HepG2 (cell line): ENCODE results near the gene SYNC. TPM values are rescaled to one million over a fixed set of nuclear protein-coding genes. Genes with fewer than 3 reads are reported as not detected.
A peak's percentile ranks its signal among the peaks of the same experiment; 100 is the strongest.

ENCODE experiments used
- CEBPG ChIP-seq: IDR thresholded peaks from 2 replicates; pipeline ENCODE4 v1.6.1; 2016
- EEA1 ChIP-seq: sonication (generic); formaldehyde crosslinking; IDR thresholded peaks from 2 replicates; pipeline ENCODE4 v1.5.1; 2020; ENCODE audit warnings: mild to moderate bottlenecking, missing genetic modification reagents, borderline replicate concordance
- HMG20B ChIP-seq: conservative IDR thresholded peaks from 2 replicates; pipeline ENCODE4 v1.6.1; 2016; ENCODE audit warnings: missing genetic modification reagents, missing compliant biosample characterization
- HNF4A ChIP-seq: sonication (generic); formaldehyde crosslinking; IDR thresholded peaks from 2 replicates; pipeline ENCODE4 v1.4.0; 2020; ENCODE audit warnings: missing genetic modification reagents
- JUND ChIP-seq: sonication (generic); formaldehyde crosslinking; IDR thresholded peaks from 2 replicates; pipeline ENCODE4 v1.8.0; 2022; ENCODE audit warnings: mild to moderate bottlenecking, missing genetic modification reagents
- TARDBP ChIP-seq: sonication (generic); formaldehyde crosslinking; IDR thresholded peaks from 2 replicates; pipeline ENCODE4 v1.8.0; 2022; ENCODE audit warnings: mild to moderate bottlenecking, missing genetic modification reagents
- YEATS2 ChIP-seq: sonication (generic); formaldehyde crosslinking; IDR thresholded peaks from 2 replicates; pipeline ENCODE4 v1.4.0; 2020; ENCODE audit warnings: missing genetic modification reagents, borderline replicate concordance
- ZNF264 ChIP-seq: sonication (generic); formaldehyde crosslinking; IDR thresholded peaks from 2 replicates; pipeline ENCODE4 v1.4.0; 2020; ENCODE audit warnings: missing genetic modification reagents
- ZNF292 ChIP-seq: sonication (generic); formaldehyde crosslinking; IDR thresholded peaks from 2 replicates; pipeline ENCODE4 v1.8.1; 2022; ENCODE audit warnings: mild to moderate bottlenecking, low read depth, missing genetic modification reagents, borderline replicate concordance
- ZNF367 ChIP-seq: sonication (generic); formaldehyde crosslinking; IDR thresholded peaks from 2 replicates; pipeline ENCODE4 v1.4.0; 2020; ENCODE audit warnings: missing genetic modification reagents, borderline replicate concordance
- polyA plus RNA-seq, 8 experiments: library from polyadenylated mRNA; depleted of rRNA in 3 of 8; stranded (reverse) in 7 of 8; unstranded in 1 of 8; fragments of >200 nt; fragmentation: Illumina TruSeq in 4 of 8; extraction: Trizol in 4 of 8; gene quantifications; 2 replicates each; pipeline versions ENCODE4 v1.2.1 to v1.2.3, GENCODE V29; 2011 to 2016; ENCODE audit warnings: low read depth in 4 of 8, missing spikeins in 1 of 8, mixed read lengths in 1 of 8; ENCODE audit not compliant: insufficient read depth in 1 of 8
- total RNA-seq, 5 experiments: library from RNA; depleted of rRNA; stranded (reverse); fragments of >200 nt; fragmentation: Illumina TruSeq; extraction: Trizol; gene quantifications; 2 replicates each; pipeline ENCODE4 v1.2.3, GENCODE V29; 2016; ENCODE audit warnings: low read depth in 1 of 5
- TF ChIP-seq, protein P1 (sequence below): sonication (generic); formaldehyde crosslinking; IDR thresholded peaks from 2 replicates; pipeline ENCODE4 v1.4.0; 2020; ENCODE audit warnings: missing genetic modification reagents
- TF ChIP-seq, protein P2 (sequence below): IDR thresholded peaks from 2 replicates; pipeline ENCODE4 v1.6.1; 2018; ENCODE audit warnings: missing genetic modification reagents
- TF ChIP-seq, protein P3 (sequence below): sonication (generic); formaldehyde crosslinking; conservative IDR thresholded peaks from 2 replicates; pipeline ENCODE4 v1.8.1; 2023; ENCODE audit warnings: missing genetic modification reagents
- TF ChIP-seq, protein P4 (sequence below): sonication (generic); formaldehyde crosslinking; IDR thresholded peaks from 2 replicates; pipeline ENCODE4 v1.4.0; 2020; ENCODE audit warnings: missing genetic modification reagents
- TF ChIP-seq, protein P5 (sequence below): fragments of 450-650 bp; IDR thresholded peaks from 2 replicates; pipeline ENCODE4 v1.6.1; 2017; ENCODE audit warnings: mild to moderate bottlenecking
- TF ChIP-seq, protein P6 (sequence below): sonication (generic); formaldehyde crosslinking; IDR thresholded peaks from 2 replicates; pipeline ENCODE4 v1.4.0; 2020; ENCODE audit warnings: low read depth, missing genetic modification reagents

The SYNC gene
- total and polyA plus RNA-seq, 2 of the 13 experiments (the other 11 are each of a cell fraction or from before 2014, with no cell fraction given): 2.4 to 5.4 TPM

DNA sequence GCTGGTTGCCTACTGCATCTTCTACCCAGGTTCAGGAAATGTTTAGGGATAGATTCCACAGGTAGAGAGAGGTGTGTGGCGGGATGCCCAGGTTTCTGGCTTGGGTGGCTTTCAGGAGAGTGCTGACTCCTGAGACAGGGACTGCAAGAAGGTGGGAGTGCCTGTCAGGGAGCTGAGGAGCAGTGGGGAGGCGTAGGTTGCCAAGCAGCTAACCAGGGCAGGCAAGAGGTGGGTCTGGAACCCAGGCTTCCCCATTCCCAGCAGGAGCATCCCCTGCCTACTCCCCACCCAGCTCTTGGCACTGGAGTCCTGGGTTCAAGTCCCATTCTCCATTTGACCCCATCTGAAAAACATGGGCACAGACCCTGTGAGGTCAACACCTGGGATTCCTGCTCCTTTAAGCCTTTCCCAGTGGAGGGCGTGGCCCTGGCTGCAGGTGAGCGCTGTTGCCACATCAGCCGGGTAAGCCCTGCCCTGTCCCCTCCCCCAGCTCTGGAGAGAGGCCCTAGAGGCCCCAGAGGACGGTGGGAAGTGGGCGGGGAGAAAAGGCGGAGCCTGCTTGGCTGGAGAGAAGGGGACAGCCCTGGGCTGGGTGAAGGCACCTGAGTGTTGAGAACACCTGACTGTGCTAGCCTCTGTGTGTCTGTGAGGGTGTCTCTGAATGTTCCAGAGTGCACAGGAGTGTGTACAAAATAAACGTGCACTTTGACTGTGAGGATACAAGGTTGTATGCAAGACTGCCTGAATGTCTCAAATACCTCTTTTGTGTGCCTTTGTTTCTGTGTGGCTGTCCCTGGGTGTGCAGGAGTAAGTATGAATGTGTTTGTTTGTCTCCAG is 14.0 kb upstream of the SYNC start (continued):
- TF ChIP-seq, protein P1, sequence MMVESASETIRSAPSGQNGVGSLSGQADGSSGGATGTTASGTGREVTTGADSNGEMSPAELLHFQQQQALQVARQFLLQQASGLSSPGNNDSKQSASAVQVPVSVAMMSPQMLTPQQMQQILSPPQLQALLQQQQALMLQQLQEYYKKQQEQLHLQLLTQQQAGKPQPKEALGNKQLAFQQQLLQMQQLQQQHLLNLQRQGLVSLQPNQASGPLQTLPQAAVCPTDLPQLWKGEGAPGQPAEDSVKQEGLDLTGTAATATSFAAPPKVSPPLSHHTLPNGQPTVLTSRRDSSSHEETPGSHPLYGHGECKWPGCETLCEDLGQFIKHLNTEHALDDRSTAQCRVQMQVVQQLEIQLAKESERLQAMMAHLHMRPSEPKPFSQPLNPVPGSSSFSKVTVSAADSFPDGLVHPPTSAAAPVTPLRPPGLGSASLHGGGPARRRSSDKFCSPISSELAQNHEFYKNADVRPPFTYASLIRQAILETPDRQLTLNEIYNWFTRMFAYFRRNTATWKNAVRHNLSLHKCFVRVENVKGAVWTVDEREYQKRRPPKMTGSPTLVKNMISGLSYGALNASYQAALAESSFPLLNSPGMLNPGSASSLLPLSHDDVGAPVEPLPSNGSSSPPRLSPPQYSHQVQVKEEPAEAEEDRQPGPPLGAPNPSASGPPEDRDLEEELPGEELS (CRISPR knock-in tag): 0 out of 2 replicates have a peak, but pooled peaks have one; percentile 28
- TF ChIP-seq CEBPG (CRISPR knock-in tag): peak; percentile 93
- TF ChIP-seq, protein P2, sequence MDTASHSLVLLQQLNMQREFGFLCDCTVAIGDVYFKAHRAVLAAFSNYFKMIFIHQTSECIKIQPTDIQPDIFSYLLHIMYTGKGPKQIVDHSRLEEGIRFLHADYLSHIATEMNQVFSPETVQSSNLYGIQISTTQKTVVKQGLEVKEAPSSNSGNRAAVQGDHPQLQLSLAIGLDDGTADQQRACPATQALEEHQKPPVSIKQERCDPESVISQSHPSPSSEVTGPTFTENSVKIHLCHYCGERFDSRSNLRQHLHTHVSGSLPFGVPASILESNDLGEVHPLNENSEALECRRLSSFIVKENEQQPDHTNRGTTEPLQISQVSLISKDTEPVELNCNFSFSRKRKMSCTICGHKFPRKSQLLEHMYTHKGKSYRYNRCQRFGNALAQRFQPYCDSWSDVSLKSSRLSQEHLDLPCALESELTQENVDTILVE (CRISPR knock-in tag): no peak
- peak; percentile 51; the same call in 1 of the 2 replicates for TF ChIP-seq EEA1 (CRISPR knock-in tag)
- TF ChIP-seq HMG20B: 0 out of 2 replicates have a peak, but pooled peaks have one; percentile 20
- TF ChIP-seq YEATS2 (CRISPR knock-in tag): peak; percentile 83; the same call in 1 of the 2 replicates
- no peak for TF ChIP-seq ZNF264 (CRISPR knock-in tag)
- TF ChIP-seq, protein P3, sequence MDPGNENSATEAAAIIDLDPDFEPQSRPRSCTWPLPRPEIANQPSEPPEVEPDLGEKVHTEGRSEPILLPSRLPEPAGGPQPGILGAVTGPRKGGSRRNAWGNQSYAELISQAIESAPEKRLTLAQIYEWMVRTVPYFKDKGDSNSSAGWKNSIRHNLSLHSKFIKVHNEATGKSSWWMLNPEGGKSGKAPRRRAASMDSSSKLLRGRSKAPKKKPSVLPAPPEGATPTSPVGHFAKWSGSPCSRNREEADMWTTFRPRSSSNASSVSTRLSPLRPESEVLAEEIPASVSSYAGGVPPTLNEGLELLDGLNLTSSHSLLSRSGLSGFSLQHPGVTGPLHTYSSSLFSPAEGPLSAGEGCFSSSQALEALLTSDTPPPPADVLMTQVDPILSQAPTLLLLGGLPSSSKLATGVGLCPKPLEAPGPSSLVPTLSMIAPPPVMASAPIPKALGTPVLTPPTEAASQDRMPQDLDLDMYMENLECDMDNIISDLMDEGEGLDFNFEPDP (CRISPR knock-in tag): no peak
- no peak for TF ChIP-seq ZNF367 (CRISPR knock-in tag)
- peak; percentile 40; the same call in 1 of the 2 replicates for TF ChIP-seq ZNF292 (CRISPR knock-in tag)
- peak; percentile 36; the same call in 1 of the 2 replicates for TF ChIP-seq JUND (CRISPR knock-in tag)
- TF ChIP-seq, protein P4, sequence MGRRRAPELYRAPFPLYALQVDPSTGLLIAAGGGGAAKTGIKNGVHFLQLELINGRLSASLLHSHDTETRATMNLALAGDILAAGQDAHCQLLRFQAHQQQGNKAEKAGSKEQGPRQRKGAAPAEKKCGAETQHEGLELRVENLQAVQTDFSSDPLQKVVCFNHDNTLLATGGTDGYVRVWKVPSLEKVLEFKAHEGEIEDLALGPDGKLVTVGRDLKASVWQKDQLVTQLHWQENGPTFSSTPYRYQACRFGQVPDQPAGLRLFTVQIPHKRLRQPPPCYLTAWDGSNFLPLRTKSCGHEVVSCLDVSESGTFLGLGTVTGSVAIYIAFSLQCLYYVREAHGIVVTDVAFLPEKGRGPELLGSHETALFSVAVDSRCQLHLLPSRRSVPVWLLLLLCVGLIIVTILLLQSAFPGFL (CRISPR knock-in tag): no peak
- TF ChIP-seq, protein P5, sequence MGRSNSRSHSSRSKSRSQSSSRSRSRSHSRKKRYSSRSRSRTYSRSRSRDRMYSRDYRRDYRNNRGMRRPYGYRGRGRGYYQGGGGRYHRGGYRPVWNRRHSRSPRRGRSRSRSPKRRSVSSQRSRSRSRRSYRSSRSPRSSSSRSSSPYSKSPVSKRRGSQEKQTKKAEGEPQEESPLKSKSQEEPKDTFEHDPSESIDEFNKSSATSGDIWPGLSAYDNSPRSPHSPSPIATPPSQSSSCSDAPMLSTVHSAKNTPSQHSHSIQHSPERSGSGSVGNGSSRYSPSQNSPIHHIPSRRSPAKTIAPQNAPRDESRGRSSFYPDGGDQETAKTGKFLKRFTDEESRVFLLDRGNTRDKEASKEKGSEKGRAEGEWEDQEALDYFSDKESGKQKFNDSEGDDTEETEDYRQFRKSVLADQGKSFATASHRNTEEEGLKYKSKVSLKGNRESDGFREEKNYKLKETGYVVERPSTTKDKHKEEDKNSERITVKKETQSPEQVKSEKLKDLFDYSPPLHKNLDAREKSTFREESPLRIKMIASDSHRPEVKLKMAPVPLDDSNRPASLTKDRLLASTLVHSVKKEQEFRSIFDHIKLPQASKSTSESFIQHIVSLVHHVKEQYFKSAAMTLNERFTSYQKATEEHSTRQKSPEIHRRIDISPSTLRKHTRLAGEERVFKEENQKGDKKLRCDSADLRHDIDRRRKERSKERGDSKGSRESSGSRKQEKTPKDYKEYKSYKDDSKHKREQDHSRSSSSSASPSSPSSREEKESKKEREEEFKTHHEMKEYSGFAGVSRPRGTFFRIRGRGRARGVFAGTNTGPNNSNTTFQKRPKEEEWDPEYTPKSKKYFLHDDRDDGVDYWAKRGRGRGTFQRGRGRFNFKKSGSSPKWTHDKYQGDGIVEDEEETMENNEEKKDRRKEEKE: no peak
- TF ChIP-seq, protein P6, sequence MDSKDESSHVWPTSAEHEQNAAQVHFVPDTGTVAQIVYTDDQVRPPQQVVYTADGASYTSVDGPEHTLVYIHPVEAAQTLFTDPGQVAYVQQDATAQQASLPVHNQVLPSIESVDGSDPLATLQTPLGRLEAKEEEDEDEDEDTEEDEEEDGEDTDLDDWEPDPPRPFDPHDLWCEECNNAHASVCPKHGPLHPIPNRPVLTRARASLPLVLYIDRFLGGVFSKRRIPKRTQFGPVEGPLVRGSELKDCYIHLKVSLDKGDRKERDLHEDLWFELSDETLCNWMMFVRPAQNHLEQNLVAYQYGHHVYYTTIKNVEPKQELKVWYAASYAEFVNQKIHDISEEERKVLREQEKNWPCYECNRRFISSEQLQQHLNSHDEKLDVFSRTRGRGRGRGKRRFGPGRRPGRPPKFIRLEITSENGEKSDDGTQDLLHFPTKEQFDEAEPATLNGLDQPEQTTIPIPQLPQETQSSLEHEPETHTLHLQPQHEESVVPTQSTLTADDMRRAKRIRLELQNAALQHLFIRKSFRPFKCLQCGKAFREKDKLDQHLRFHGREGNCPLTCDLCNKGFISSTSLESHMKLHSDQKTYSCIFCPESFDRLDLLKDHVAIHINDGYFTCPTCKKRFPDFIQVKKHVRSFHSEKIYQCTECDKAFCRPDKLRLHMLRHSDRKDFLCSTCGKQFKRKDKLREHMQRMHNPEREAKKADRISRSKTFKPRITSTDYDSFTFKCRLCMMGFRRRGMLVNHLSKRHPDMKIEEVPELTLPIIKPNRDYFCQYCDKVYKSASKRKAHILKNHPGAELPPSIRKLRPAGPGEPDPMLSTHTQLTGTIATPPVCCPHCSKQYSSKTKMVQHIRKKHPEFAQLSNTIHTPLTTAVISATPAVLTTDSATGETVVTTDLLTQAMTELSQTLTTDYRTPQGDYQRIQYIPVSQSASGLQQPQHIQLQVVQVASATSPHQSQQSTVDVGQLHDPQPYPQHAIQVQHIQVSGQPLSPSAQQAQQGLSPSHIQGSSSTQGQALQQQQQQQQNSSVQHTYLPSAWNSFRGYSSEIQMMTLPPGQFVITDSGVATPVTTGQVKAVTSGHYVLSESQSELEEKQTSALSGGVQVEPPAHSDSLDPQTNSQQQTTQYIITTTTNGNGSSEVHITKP (CRISPR knock-in tag): peak; percentile 73
- TF ChIP-seq TARDBP (CRISPR knock-in tag): peak; percentile 54; the same call in 1 of the 2 replicates
- TF ChIP-seq HNF4A (CRISPR knock-in tag): peak; percentile 56
